Endothelial cell of umbilical vein (primary cell): Measurements from ENCODE around the gene CDYL. TPM values are rescaled to one million over a fixed set of nuclear protein-coding genes. Genes with fewer than 3 reads are reported as not detected.

Experiments used
- BruUV-seq: library from RNA; stranded (reverse); fragments of 400-500 nt; replicated peaks from 2 replicates; lab custom pipeline; 2021; lab: Mats Ljungman, UMichigan
- CTCF ChIA-PET: fragments of 300-600, 350-600 bp; sonication (Branson Sonifier 250); formaldehyde crosslinking; loops from one replicate; lab custom pipeline; 2021; ENCODE audit warnings: antibody characterized with exemption, inconsistent platforms; lab: Charles Lee
- POLR2A ChIA-PET: fragments of 300-600, 350-600 bp; sonication (Branson Sonifier 250); formaldehyde crosslinking; loops from one replicate; lab custom pipeline; 2021; ENCODE audit warnings: antibody characterized with exemption, inconsistent platforms; lab: Charles Lee
- DNase-seq: peaks from one replicate; pipeline ENCODE4 v3.0.0-alpha.2; 2011; ENCODE audit warnings: low read depth, low spot score
- FAIRE-seq: peaks from 2 replicates; lab custom pipeline; 2011; peaks lifted over from hg19 to GRCh38; lab: Jason Lieb, UNC
- H2AFZ ChIP-seq: 2 replicates; pipeline ENCODE4 v1.6.0; 2012; ENCODE audit warnings: low read depth, low read length, control low read depth, inconsistent platforms
- H3K27ac ChIP-seq: 2 replicates; pipeline ENCODE4 v1.5.1; 2011; ENCODE audit warnings: low read depth, mild to moderate bottlenecking, control low read depth, low read length, moderate library complexity; ENCODE audit not compliant: insufficient read depth
- H3K27me3 ChIP-seq, 2 experiments: 2 replicates each; pipeline versions ENCODE4 v1.6.0 to v1.6.1; 2011; ENCODE audit warnings: low read length in 2 of 2, mixed read lengths in 1 of 2; ENCODE audit not compliant: control insufficient read depth in 2 of 2, insufficient read depth in 2 of 2
- H3K36me3 ChIP-seq, 2 experiments: 2 replicates in 1 of 2; 3 replicates in 1 of 2; pipeline ENCODE4 v1.5.1; 2011; ENCODE audit warnings: low read length in 2 of 2, mild to moderate bottlenecking in 1 of 2, moderate library complexity in 1 of 2; ENCODE audit not compliant: control insufficient read depth in 2 of 2, insufficient read depth in 2 of 2; ENCODE audit errors: extremely low read depth in 1 of 2
- H3K4me1 ChIP-seq: 3 replicates; pipeline ENCODE4 v1.5.1; 2011; ENCODE audit warnings: mild to moderate bottlenecking, low read length; ENCODE audit not compliant: control insufficient read depth, insufficient read depth; ENCODE audit errors: extremely low read depth
- H3K4me2 ChIP-seq: 2 replicates; pipeline ENCODE4 v1.6.1; 2011; ENCODE audit warnings: low read length, control low read depth, mixed read lengths; ENCODE audit not compliant: insufficient read depth
- H3K4me3 ChIP-seq, 3 experiments: fragments of 200-600 bp in 1 of 3; sonication (generic), shearing (Covaris generic) in 1 of 3; replicated peaks in 1 of 3; 2 replicates each; pipeline ENCODE4 v1.5.1; 2011 to 2016; ENCODE audit warnings: control low read depth in 3 of 3, low read length in 3 of 3, mild to moderate bottlenecking in 2 of 3, inconsistent platforms in 1 of 3, low read depth in 1 of 3, moderate library complexity in 1 of 3; ENCODE audit not compliant: insufficient read depth in 1 of 3
- H3K79me2 ChIP-seq: 2 replicates; pipeline ENCODE4 v1.6.0; 2012; ENCODE audit warnings: low read length, inconsistent platforms; ENCODE audit not compliant: control insufficient read depth, insufficient read depth
- H3K9ac ChIP-seq: replicated peaks from 2 replicates; pipeline ENCODE3; 2011; ENCODE audit warnings: low read length, control low read depth; ENCODE audit not compliant: insufficient read depth; ENCODE audit errors: extremely low read depth
- H3K9me1 ChIP-seq: replicated peaks from 3 replicates; pipeline ENCODE4 v1.6.0; 2011; ENCODE audit warnings: mild to moderate bottlenecking, low read length; ENCODE audit not compliant: control insufficient read depth, insufficient read depth; ENCODE audit errors: extremely low read depth
- H3K9me3 ChIP-seq: replicated peaks from 2 replicates; pipeline ENCODE4 v1.5.1; 2012; ENCODE audit warnings: low read length, inconsistent platforms; ENCODE audit not compliant: control insufficient read depth, insufficient read depth
- H4K20me1 ChIP-seq: replicated peaks from 2 replicates; pipeline ENCODE3; 2011; ENCODE audit warnings: mild to moderate bottlenecking, low read length; ENCODE audit not compliant: control insufficient read depth, insufficient read depth; ENCODE audit errors: extremely low read depth
- CTCF ChIP-seq, 2 donors: IDR thresholded peaks; 1 replicate in 1 of 2; 2 replicates in 1 of 2; pipeline ENCODE4 v1.5.1; 2011; ENCODE audit warnings: low read length in 2 of 2, mild to moderate bottlenecking in 2 of 2, moderate library complexity in 2 of 2, control low read depth in 1 of 2, inconsistent platforms in 1 of 2, low read depth in 1 of 2; ENCODE audit not compliant: insufficient read depth in 1 of 2; ENCODE audit errors: extremely low read depth in 1 of 2
- EZH2 ChIP-seq: IDR thresholded peaks from 2 replicates; pipeline ENCODE4 v1.6.1; 2012; ENCODE audit warnings: borderline replicate concordance, low read depth, mild to moderate bottlenecking, moderate library complexity, low read length, inconsistent platforms; ENCODE audit not compliant: severe bottlenecking
- FOS ChIP-seq: IDR thresholded peaks from 2 replicates; pipeline ENCODE4 v1.6.1; 2011; ENCODE audit warnings: mild to moderate bottlenecking, low read length, moderate library complexity, borderline replicate concordance; ENCODE audit not compliant: insufficient read depth
- GATA2 ChIP-seq: IDR thresholded peaks from 2 replicates; pipeline ENCODE4 v1.7.0; 2011; ENCODE audit warnings: low read depth, mild to moderate bottlenecking, moderate library complexity, mixed read lengths, low read length; ENCODE audit not compliant: insufficient read length, insufficient read depth
- JUN ChIP-seq: IDR thresholded peaks from 2 replicates; pipeline ENCODE4 v1.6.1; 2011; ENCODE audit warnings: borderline replicate concordance, low read depth; ENCODE audit not compliant: insufficient read length, insufficient read depth
- MYC ChIP-seq: IDR thresholded peaks from one replicate; pipeline ENCODE4 v1.6.1; 2011; ENCODE audit warnings: mild to moderate bottlenecking, low read depth, low read length
- POLR2A ChIP-seq: IDR thresholded peaks from 2 replicates; pipeline ENCODE4 v1.6.1; 2012; ENCODE audit warnings: low read depth, mild to moderate bottlenecking, control low read depth, low read length
- POLR2AphosphoS5 ChIP-seq: IDR thresholded peaks from 2 replicates; pipeline ENCODE4 v1.6.1; 2012; ENCODE audit warnings: low read depth, mild to moderate bottlenecking, control low read depth, low read length, moderate library complexity; ENCODE audit not compliant: insufficient read depth
- dilution Hi-C: fragments of 300-500 bp; cut with MboI; formaldehyde crosslinking; loops from one replicate; pipeline ENCODE4 v1.15.0; 2019; ENCODE audit warnings: low sequenced_read_pairs; ENCODE audit not compliant: extremely low pct_ligation_motif_present
- intact Hi-C: fragments of 100-400 bp; cut with micrococcal nuclease; formaldehyde crosslinking; loops from one replicate; pipeline ENCODE4 v1.10.0; 2022
- polyA plus RNA-seq, 4 experiments: library from polyadenylated mRNA; depleted of rRNA in 3 of 4; stranded (reverse) in 3 of 4; unstranded in 1 of 4; fragments of >200 nt; gene quantifications; 2 replicates each; pipeline versions ENCODE4 v1.2.1 to v1.2.3, GENCODE V29; 2011 to 2012; ENCODE audit warnings: missing spikeins in 1 of 4
- total RNA-seq: library from RNA; stranded (reverse); gene quantifications from 2 replicates; pipeline ENCODE4 v1.2.3, GENCODE V29; 2021
- TF ChIP-seq, protein P1 (sequence below): IDR thresholded peaks from 2 replicates; pipeline ENCODE4 v1.6.1; 2011; ENCODE audit not compliant: insufficient read depth, insufficient read length

The CDYL gene
- total and polyA plus RNA-seq, 2 donors (not counting 3 experiments of a cell fraction or from before 2014, with no cell fraction given) = 10.2 to 35.6 TPM

DNA sequence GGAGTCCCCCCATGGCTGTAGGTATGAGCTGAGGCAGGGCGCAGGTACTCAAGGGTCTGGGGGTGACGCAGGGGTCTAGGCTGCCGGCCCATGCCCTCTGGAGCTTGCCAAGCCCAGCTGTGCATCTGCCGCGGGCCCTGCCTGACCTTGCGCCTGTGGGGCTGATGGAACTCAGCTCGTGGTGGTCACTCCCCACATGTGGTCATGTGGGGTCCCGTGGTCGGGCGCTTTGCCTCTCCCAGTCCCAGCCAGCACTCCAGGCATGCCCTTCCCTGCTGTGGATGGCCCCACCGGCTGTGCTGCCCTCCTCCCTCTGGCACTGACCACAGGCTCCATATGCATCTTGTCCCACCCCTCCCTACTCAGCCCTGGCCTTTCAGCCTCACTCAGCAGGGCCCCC lies 170.3 kb downstream of the CDYL start:
- no peaks in the 10 kb centered on the region for H3K9me1 ChIP-seq
- H3K4me2 ChIP-seq = no peak overlapping the region
- peaks cover 14% of the 10 kb centered on the region for H3K4me1 ChIP-seq
- H3K9ac ChIP-seq = no peak overlapping the region
- BruUV-seq = no TSS peak
- H3K9me3 ChIP-seq = no peaks in the 10 kb centered on the region
- no peak overlapping the region for H3K4me3 ChIP-seq
- no peak for TF ChIP-seq EZH2
- no peaks in the 10 kb centered on the region for H3K27me3 ChIP-seq
- FAIRE-seq = no peak
- H3K27ac ChIP-seq = no peak overlapping the region
- ChIA-PET POLR2A (no interaction called here), CTCF (no interaction called here)
- dilution Hi-C loops = no loop called here
- H2AFZ ChIP-seq = no peak overlapping the region
- intact Hi-C loops = no loop called here
- no peaks in the 10 kb centered on the region for H4K20me1 ChIP-seq
- no peak for DNase-seq
- H3K79me2 ChIP-seq = no peaks in the 10 kb centered on the region
- peaks cover 0 to 5% of the 10 kb centered on the region in 2 experiments for H3K36me3 ChIP-seq

- peaks cover 2% of the 10 kb centered on the region for H3K4me1 ChIP-seq
- H3K36me3 ChIP-seq = peaks cover 0 to 5% of the 10 kb centered on the region in 2 experiments
- H3K9me3 ChIP-seq = no peaks in the 10 kb centered on the region
- FAIRE-seq (no peak), DNase-seq (no peak)
- H4K20me1 ChIP-seq = no peaks in the 10 kb centered on the region
- TF ChIP-seq EZH2 (no peak), FOS (no peak), JUN (no peak), GATA2 (no peak), POLR2A (no peak), POLR2AphosphoS5 (no peak), MYC (no peak), CTCF (IDR thresholded peaks at IDR 0.05; ENCODE audit: extremely low read depth in 1 of 2, insufficient read depth in 1 of 2, low read depth in 1 of 2, low read length in 2 of 2) (no peak)
- TF ChIP-seq, protein P1, sequence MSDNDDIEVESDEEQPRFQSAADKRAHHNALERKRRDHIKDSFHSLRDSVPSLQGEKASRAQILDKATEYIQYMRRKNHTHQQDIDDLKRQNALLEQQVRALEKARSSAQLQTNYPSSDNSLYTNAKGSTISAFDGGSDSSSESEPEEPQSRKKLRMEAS = no peak
- no peaks in the 10 kb centered on the region for H3K9me1 ChIP-seq
- no peaks in the 10 kb centered on the region for H3K27me3 ChIP-seq
- POLR2A ChIA-PET = no interaction called here
- no TSS peak for BruUV-seq
- intact Hi-C loops (no loop called here), dilution Hi-C loops (no loop called here)
- no peaks in the 10 kb centered on the region for H3K79me2 ChIP-seq
- no peak overlapping the region for H3K4me3 ChIP-seq
- CTCF ChIA-PET = no interaction called here
- H3K9ac ChIP-seq = no peak overlapping the region
- no peak overlapping the region for H2AFZ ChIP-seq
- no peak overlapping the region for H3K27ac ChIP-seq
- no peak overlapping the region for H3K4me2 ChIP-seq
Observed at GRCh38 chr6:4947716-4948115, 171.5 kb downstream of the CDYL start.
